WTC11 (cell line): ENCODE data around the gene CPN1. TPM values are rescaled to one million over a fixed set of nuclear protein-coding genes. Genes with fewer than 3 reads are reported as not detected.
"Not testable (repeated sequence)": the region's sequence is repeated elsewhere in the genome, so short reads cannot be mapped to it uniquely, and the experiment has no call there.

Source experiments
- ATAC-seq: fragments of 200-7000 bp; cut with Tn5 transposase; 2 replicates; pipeline ENCODE4 v1.10.0; 2021; ENCODE audit warnings: mild to moderate bottlenecking, moderate library complexity
- CTCF ChIA-PET: fragments of 300-600 bp; sonication (Branson Sonifier 250); formaldehyde crosslinking; loops from one replicate; lab custom pipeline; 2021; ENCODE audit warnings: antibody characterized with exemption; lab: Charles Lee
- POLR2A ChIA-PET: fragments of 350-600 bp; sonication (Branson Sonifier 250); formaldehyde crosslinking; loops from one replicate; lab custom pipeline; 2021; ENCODE audit warnings: antibody characterized with exemption; lab: Charles Lee
- DNase-seq: peaks from one replicate; pipeline ENCODE4 v3.0.0; 2021; ENCODE audit warnings: low spot score
- H3K27ac Mint-ChIP-seq: 2 replicates; pipeline ENCODE4 v1.8.0; 2021; ENCODE audit warnings: mixed read lengths
- H3K27me3 Mint-ChIP-seq: 2 replicates; pipeline ENCODE4 v1.8.0; 2021; ENCODE audit warnings: low read depth, mild to moderate bottlenecking, moderate library complexity, mixed read lengths
- H3K36me3 Mint-ChIP-seq: 2 replicates; pipeline ENCODE4 v1.8.0; 2021; ENCODE audit warnings: mixed read lengths
- H3K4me1 Mint-ChIP-seq: 2 replicates; pipeline ENCODE4 v1.8.0; 2022; ENCODE audit warnings: mixed read lengths
- H3K4me3 Mint-ChIP-seq: 2 replicates; pipeline ENCODE4 v1.8.0; 2021; ENCODE audit warnings: mild to moderate bottlenecking, moderate library complexity, mixed read lengths
- H3K9me3 Mint-ChIP-seq: 2 replicates; pipeline ENCODE4 v1.8.0; 2021; ENCODE audit warnings: mixed read lengths
- CBFB ChIP-seq: sonication (generic); formaldehyde crosslinking; IDR thresholded peaks from 2 replicates; pipeline ENCODE4 v1.8.1; 2022; ENCODE audit warnings: mild to moderate bottlenecking, low read depth, missing genetic modification reagents
- ELF4 ChIP-seq: sonication (generic); formaldehyde crosslinking; IDR thresholded peaks from 2 replicates; pipeline ENCODE4 v1.8.1; 2022; ENCODE audit warnings: low read depth, mild to moderate bottlenecking, moderate library complexity, missing genetic modification reagents
- ERG ChIP-seq: fragments of 250-450 bp; sonication (Bioruptor Pico); IDR thresholded peaks from 2 replicates; pipeline ENCODE4 v1.8.0; 2021; ENCODE audit warnings: mild to moderate bottlenecking
- FOXJ3 ChIP-seq: sonication (generic); formaldehyde crosslinking; IDR thresholded peaks from 2 replicates; pipeline ENCODE4 v1.9.0; 2021; ENCODE audit warnings: missing genetic modification reagents, mild to moderate bottlenecking, borderline replicate concordance
- FOXK1 ChIP-seq: sonication (generic); formaldehyde crosslinking; IDR thresholded peaks from 2 replicates; pipeline ENCODE4 v1.8.0; 2022; ENCODE audit warnings: mild to moderate bottlenecking, moderate library complexity, missing genetic modification reagents
- GRHL2 ChIP-seq: fragments of 250-450 bp; sonication (Bioruptor Pico); IDR thresholded peaks from 2 replicates; pipeline ENCODE4 v1.8.0; 2022; ENCODE audit warnings: mild to moderate bottlenecking, moderate library complexity; ENCODE audit not compliant: insufficient replicate concordance, severe bottlenecking
- GTF2I ChIP-seq: fragments of 250-450 bp; sonication (Bioruptor Pico); conservative IDR thresholded peaks from 2 replicates; pipeline ENCODE4 v1.4.0; 2021; ENCODE audit warnings: mild to moderate bottlenecking
- JUN ChIP-seq: sonication (generic); formaldehyde crosslinking; IDR thresholded peaks from 2 replicates; pipeline ENCODE4 v1.8.0; 2023; ENCODE audit warnings: mild to moderate bottlenecking, missing genetic modification reagents
- KAT7 ChIP-seq: sonication (generic); formaldehyde crosslinking; IDR thresholded peaks from 2 replicates; pipeline ENCODE4 v1.8.1; 2023; ENCODE audit warnings: missing genetic modification reagents, mild to moderate bottlenecking, borderline replicate concordance
- MXD4 ChIP-seq: fragments of 250-450 bp; sonication (Bioruptor Pico); IDR thresholded peaks from 2 replicates; pipeline ENCODE4 v1.8.0; 2021; ENCODE audit warnings: mild to moderate bottlenecking, moderate library complexity, borderline replicate concordance
- NR2C2 ChIP-seq: sonication (generic); formaldehyde crosslinking; IDR thresholded peaks from 2 replicates; pipeline ENCODE4 v1.8.0; 2022; ENCODE audit warnings: mild to moderate bottlenecking, missing genetic modification reagents
- SMAD3 ChIP-seq: sonication (generic); formaldehyde crosslinking; IDR thresholded peaks from 2 replicates; pipeline ENCODE4 v1.8.0; 2022; ENCODE audit warnings: missing genetic modification reagents, mild to moderate bottlenecking, borderline replicate concordance
- SP1 ChIP-seq: sonication (generic); formaldehyde crosslinking; conservative IDR thresholded peaks from 2 replicates; pipeline ENCODE4 v1.8.1; 2022; ENCODE audit warnings: missing genetic modification reagents
- TEAD4 ChIP-seq: sonication (generic); formaldehyde crosslinking; IDR thresholded peaks from 2 replicates; pipeline ENCODE4 v1.8.0; 2022; ENCODE audit warnings: mild to moderate bottlenecking, missing genetic modification reagents
- USF1 ChIP-seq: sonication (generic); formaldehyde crosslinking; IDR thresholded peaks from 2 replicates; pipeline ENCODE4 v1.8.0; 2022; ENCODE audit warnings: mild to moderate bottlenecking, missing genetic modification reagents
- ZBTB43 ChIP-seq: sonication (generic); formaldehyde crosslinking; IDR thresholded peaks from 2 replicates; pipeline ENCODE4 v1.8.1; 2023; ENCODE audit warnings: mild to moderate bottlenecking, missing genetic modification reagents
- ZNF138 ChIP-seq: sonication (generic); formaldehyde crosslinking; conservative IDR thresholded peaks from 2 replicates; pipeline ENCODE4 v1.8.1; 2022; ENCODE audit warnings: mild to moderate bottlenecking, moderate library complexity, missing genetic modification reagents
- ZNF219 ChIP-seq: sonication (generic); formaldehyde crosslinking; IDR thresholded peaks from 2 replicates; pipeline ENCODE4 v1.8.0; 2023; ENCODE audit warnings: missing genetic modification reagents, mild to moderate bottlenecking, borderline replicate concordance
- ZNF232 ChIP-seq: sonication (generic); formaldehyde crosslinking; IDR thresholded peaks from 2 replicates; pipeline ENCODE4 v1.8.0; 2022; ENCODE audit warnings: mild to moderate bottlenecking, missing genetic modification reagents
- ZNF317 ChIP-seq: sonication (generic); formaldehyde crosslinking; IDR thresholded peaks from 2 replicates; pipeline ENCODE4 v1.8.1; 2023; ENCODE audit warnings: low read depth, mild to moderate bottlenecking, moderate library complexity, missing genetic modification reagents, borderline replicate concordance
- ZNF416 ChIP-seq: fragments of 250-450 bp; sonication (Bioruptor Pico); IDR thresholded peaks from 2 replicates; pipeline ENCODE4 v1.9.0; 2021; ENCODE audit warnings: mild to moderate bottlenecking, inconsistent platforms
- ZNF671 ChIP-seq: fragments of 250-450 bp; sonication (Bioruptor Pico); IDR thresholded peaks from 2 replicates; pipeline ENCODE4 v1.8.0; 2021; ENCODE audit warnings: mild to moderate bottlenecking
- total RNA-seq: library from RNA; stranded (reverse); gene quantifications from 3 replicates; pipeline ENCODE4 v1.2.3, GENCODE V29; 2021
- TF ChIP-seq, protein P1 (sequence below): sonication (generic); formaldehyde crosslinking; IDR thresholded peaks from 2 replicates; pipeline ENCODE4 v1.8.0; 2022; ENCODE audit warnings: mild to moderate bottlenecking, missing genetic modification reagents
- TF ChIP-seq, protein P2 (sequence below): fragments of 250-450 bp; sonication (Bioruptor Pico); IDR thresholded peaks from 2 replicates; pipeline ENCODE4 v1.9.0; 2021; ENCODE audit warnings: moderate library complexity, mild to moderate bottlenecking, inconsistent platforms, borderline replicate concordance
- TF ChIP-seq, protein P3 (sequence below): sonication (generic); formaldehyde crosslinking; IDR thresholded peaks from 2 replicates; pipeline ENCODE4 v1.8.1; 2022; ENCODE audit warnings: missing genetic modification reagents, borderline replicate concordance
- TF ChIP-seq, protein P4 (sequence below): sonication (generic); formaldehyde crosslinking; IDR thresholded peaks from 2 replicates; pipeline ENCODE4 v1.8.1; 2022; ENCODE audit warnings: mild to moderate bottlenecking, moderate library complexity, missing genetic modification reagents

The CPN1 gene
- total RNA-seq, 1 experiment from 2014 or later: 0.42 TPM

DNA sequence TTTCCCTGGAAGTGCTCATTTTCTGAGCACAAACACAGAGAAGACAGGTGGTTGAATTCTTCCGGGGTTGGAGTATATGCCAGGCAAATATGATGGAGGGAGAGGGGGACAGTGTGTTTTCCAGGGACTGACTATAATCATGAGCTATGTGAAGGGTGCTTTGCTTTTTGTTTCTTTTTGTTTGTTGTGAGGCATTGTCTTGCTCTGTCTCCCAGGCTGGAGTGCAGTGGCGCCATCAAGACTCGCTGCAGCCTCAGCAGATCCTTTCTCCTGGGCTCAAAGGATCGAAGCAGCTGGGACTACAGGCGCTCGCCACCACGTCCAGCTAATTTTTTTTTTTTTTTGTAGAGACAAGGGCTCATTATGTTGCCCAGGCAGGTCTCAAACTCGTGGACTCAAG lies 47.3 kb upstream of the CPN1 start:
- Mint-ChIP-seq H3K27ac (no peak overlapping the region), H3K36me3 (peaks cover 6% of the 10 kb centered on the region), H3K27me3 (no peaks in the 10 kb centered on the region), H3K9me3 (peaks cover 14% of the 10 kb centered on the region), H3K4me1 (no peaks in the 10 kb centered on the region), H3K4me3 (no peak overlapping the region)
- ChIA-PET POLR2A (interaction anchor here (0.6 kb wide), 1 partner anchor 15 kb away, joined by 4 read pairs; no protein-coding TSS in a partner anchor), CTCF (interaction anchor here (1.0 kb wide), 1 partner anchor 283 kb away, joined by 7 read pairs; no protein-coding TSS in a partner anchor)
- DNase-seq (no peak), ATAC-seq (no peak)
- TF ChIP-seq SMAD3 (no peak), MXD4 (no peak), JUN (CRISPR knock-in tag) (no peak), SP1 (no peak), KAT7 (CRISPR knock-in tag) (no peak), ZNF317 (CRISPR knock-in tag) (no peak), ERG (CRISPR knock-in tag) (no peak), GRHL2 (no peak), USF1 (CRISPR knock-in tag) (no peak), GTF2I (CRISPR knock-in tag) (no peak), ZNF138 (CRISPR knock-in tag) (no peak), ZNF219 (CRISPR knock-in tag) (no peak), ZNF671 (CRISPR knock-in tag) (no peak), NR2C2 (CRISPR knock-in tag) (no peak), FOXK1 (CRISPR knock-in tag) (no peak), TEAD4 (no peak)
- TF ChIP-seq, protein P1, sequence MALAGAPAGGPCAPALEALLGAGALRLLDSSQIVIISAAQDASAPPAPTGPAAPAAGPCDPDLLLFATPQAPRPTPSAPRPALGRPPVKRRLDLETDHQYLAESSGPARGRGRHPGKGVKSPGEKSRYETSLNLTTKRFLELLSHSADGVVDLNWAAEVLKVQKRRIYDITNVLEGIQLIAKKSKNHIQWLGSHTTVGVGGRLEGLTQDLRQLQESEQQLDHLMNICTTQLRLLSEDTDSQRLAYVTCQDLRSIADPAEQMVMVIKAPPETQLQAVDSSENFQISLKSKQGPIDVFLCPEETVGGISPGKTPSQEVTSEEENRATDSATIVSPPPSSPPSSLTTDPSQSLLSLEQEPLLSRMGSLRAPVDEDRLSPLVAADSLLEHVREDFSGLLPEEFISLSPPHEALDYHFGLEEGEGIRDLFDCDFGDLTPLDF (CRISPR knock-in tag): no peak
- TF ChIP-seq, protein P2, sequence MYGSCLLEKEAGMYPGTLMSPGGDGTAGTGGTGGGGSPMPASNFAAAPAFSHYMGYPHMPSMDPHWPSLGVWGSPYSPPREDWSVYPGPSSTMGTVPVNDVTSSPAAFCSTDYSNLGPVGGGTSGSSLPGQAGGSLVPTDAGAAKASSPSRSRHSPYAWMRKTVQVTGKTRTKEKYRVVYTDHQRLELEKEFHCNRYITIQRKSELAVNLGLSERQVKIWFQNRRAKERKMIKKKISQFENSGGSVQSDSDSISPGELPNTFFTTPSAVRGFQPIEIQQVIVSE (CRISPR knock-in tag): no peak
- TF ChIP-seq, protein P3, sequence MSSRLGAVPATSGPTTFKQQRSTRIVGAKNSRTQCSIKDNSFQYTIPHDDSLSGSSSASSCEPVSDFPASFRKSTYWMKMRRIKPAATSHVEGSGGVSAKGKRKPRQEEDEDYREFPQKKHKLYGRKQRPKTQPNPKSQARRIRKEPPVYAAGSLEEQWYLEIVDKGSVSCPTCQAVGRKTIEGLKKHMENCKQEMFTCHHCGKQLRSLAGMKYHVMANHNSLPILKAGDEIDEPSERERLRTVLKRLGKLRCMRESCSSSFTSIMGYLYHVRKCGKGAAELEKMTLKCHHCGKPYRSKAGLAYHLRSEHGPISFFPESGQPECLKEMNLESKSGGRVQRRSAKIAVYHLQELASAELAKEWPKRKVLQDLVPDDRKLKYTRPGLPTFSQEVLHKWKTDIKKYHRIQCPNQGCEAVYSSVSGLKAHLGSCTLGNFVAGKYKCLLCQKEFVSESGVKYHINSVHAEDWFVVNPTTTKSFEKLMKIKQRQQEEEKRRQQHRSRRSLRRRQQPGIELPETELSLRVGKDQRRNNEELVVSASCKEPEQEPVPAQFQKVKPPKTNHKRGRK (CRISPR knock-in tag): no peak

DNA sequence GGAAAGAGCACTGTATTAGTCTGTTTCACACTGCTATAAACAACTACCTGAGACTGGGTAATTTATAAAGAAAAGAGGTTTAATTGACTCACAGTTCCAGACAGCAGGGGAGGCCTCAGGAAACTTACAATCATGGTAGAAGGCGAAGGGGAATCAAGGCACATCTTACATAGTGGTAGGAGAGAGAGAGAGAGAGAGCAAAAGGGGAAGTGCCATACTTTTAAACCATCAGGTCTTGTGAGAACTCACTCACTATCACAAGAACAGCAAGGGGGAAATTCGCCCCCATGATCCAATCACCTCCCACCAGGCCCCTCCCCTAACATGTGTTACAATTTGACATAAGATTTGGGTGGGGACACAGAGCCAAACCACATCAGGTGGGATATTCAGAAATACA lies 43.7 kb upstream of the CPN1 start:
- POLR2A ChIA-PET, H3K4me1 Mint-ChIP-seq, H3K27ac Mint-ChIP-seq: not testable (repeated sequence)

DNA sequence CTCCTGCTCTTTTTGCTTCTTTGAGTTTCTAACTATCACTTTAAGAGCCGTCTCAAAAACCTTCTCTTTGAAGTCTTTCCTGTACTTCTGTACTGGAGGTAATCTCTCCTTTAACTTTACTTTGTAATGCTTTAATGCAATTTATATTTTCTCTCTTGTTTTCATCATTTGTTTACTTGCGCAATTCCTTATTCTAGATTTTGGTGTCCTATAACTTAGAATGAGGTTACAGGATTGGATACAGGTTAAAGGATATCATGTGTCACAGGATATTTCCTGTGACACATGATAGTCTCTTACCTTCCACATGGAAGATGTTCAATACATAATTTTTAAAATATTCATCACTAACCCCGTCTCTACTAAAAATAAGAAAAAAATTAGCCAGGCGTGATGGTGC lies 42.4 kb upstream of the CPN1 start:
- no peak for ATAC-seq
- ChIA-PET CTCF (no interaction called here), POLR2A (no interaction called here)
- TF ChIP-seq ZBTB43 (CRISPR knock-in tag) (no peak), ZNF416 (CRISPR knock-in tag) (no peak), CBFB (CRISPR knock-in tag) (no peak), GTF2I (CRISPR knock-in tag) (no peak), ELF4 (CRISPR knock-in tag) (no peak), FOXJ3 (CRISPR knock-in tag) (no peak), ZNF232 (CRISPR knock-in tag) (no peak)
- TF ChIP-seq, protein P4, sequence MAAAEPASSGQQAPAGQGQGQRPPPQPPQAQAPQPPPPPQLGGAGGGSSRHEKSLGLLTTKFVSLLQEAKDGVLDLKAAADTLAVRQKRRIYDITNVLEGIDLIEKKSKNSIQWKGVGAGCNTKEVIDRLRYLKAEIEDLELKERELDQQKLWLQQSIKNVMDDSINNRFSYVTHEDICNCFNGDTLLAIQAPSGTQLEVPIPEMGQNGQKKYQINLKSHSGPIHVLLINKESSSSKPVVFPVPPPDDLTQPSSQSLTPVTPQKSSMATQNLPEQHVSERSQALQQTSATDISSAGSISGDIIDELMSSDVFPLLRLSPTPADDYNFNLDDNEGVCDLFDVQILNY: no peak
- Mint-ChIP-seq H3K27me3 (no peaks in the 10 kb centered on the region), H3K4me3 (no peak overlapping the region), H3K4me1 (no peaks in the 10 kb centered on the region), H3K9me3 (no peaks in the 10 kb centered on the region), H3K27ac (no peak overlapping the region), H3K36me3 (no peaks in the 10 kb centered on the region)
- DNase-seq: no peak

More for the DNA sequence above, 43.7 kb upstream of the CPN1 start:
- ATAC-seq, H3K4me3 Mint-ChIP-seq, H3K9me3 Mint-ChIP-seq, DNase-seq, H3K36me3 Mint-ChIP-seq, H3K27me3 Mint-ChIP-seq, CTCF ChIA-PET: not testable (repeated sequence)
